Vagina (tissue), 2 donors: ENCODE data around the gene GNGT2.

Experiments used
- POLR2A ChIP-seq, 2 donors: fragments of 450-650 bp; IDR thresholded peaks; one replicate each; pipeline ENCODE4 v1.6.1; 2017; ENCODE audit warnings: antibody characterized with exemption in 2 of 2, mild to moderate bottlenecking in 2 of 2, moderate library complexity in 2 of 2
- POLR2AphosphoS5 ChIP-seq, 2 donors: sonication (generic); formaldehyde crosslinking; IDR thresholded peaks; one replicate each; pipeline ENCODE4 v1.9.0; 2017; ENCODE audit warnings: antibody characterized with exemption in 2 of 2, mild to moderate bottlenecking in 2 of 2, low read depth in 1 of 2; ENCODE audit not compliant: insufficient read depth in 1 of 2
- TF ChIP-seq, protein P1 (sequence below), 3 experiments: fragments of 450-650 bp in 2 of 3; fragments of 200-600 bp in 1 of 3; sonication (generic) in 1 of 3; IDR thresholded peaks; one replicate each; pipeline ENCODE4 v1.5.1; 2017 to 2019; ENCODE audit warnings: antibody characterized with exemption in 3 of 3, mild to moderate bottlenecking in 2 of 3, moderate library complexity in 2 of 3

DNA sequence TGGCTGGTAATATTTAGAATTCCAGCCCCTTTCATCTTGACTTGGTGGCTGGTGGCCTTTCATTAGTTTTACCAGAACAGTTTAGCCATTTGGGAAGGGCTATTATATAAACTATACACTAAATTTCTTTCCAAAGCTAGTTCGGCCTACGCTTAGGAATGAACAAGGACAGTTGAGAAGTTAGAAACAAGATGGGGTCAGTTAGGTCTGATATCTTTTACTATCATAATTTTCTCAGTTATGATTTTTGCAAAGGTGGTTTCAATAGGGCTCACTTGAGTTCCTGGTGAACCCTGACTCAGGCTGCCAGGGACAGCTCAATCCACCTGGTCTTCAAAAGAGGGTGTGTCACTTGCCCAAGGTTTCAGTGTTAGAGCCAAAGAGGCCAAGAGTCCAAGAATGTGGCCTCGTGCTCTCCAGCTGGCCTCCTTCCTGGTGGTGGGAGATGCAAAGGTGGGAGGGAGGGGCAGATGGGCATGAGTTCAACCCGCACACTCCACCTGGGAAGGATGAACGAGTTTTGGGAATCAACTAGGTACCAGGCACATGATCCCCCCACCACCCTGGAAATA is 24.2 kb upstream of the GNGT2 start:
- TF ChIP-seq, protein P1, sequence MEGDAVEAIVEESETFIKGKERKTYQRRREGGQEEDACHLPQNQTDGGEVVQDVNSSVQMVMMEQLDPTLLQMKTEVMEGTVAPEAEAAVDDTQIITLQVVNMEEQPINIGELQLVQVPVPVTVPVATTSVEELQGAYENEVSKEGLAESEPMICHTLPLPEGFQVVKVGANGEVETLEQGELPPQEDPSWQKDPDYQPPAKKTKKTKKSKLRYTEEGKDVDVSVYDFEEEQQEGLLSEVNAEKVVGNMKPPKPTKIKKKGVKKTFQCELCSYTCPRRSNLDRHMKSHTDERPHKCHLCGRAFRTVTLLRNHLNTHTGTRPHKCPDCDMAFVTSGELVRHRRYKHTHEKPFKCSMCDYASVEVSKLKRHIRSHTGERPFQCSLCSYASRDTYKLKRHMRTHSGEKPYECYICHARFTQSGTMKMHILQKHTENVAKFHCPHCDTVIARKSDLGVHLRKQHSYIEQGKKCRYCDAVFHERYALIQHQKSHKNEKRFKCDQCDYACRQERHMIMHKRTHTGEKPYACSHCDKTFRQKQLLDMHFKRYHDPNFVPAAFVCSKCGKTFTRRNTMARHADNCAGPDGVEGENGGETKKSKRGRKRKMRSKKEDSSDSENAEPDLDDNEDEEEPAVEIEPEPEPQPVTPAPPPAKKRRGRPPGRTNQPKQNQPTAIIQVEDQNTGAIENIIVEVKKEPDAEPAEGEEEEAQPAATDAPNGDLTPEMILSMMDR (IDR thresholded peaks at IDR 0.05) = no peak
- TF ChIP-seq POLR2A (IDR thresholded peaks at IDR 0.05) (no peak), POLR2AphosphoS5 (IDR thresholded peaks at IDR 0.05; ENCODE audit: insufficient read depth in 1 of 2, low read depth in 1 of 2) (no peak)
